Measurements from ENCODE around the gene TFF1.

GRCh38 chr21:42341776-42342542 is 24.4 kb downstream of the TFF1 start:
- TF ChIP-seq POLR2A (IDR thresholded peaks at IDR 0.05; ENCODE audit: low read length) = no peak
- no peak for TF ChIP-seq GATA1 (IDR thresholded peaks at IDR 0.05; ENCODE audit: low read depth, low read length)

All from erythroblast (primary cell).